Mesendoderm (in vitro differentiated cells): ENCODE results near the gene OSBPL5.
A peak's percentile ranks its signal among the peaks of the same experiment; 100 is the strongest.

ENCODE experiments used
- DNase-seq: peaks from one replicate; pipeline ENCODE4 v3.0.0; 2013
- H2AK5ac ChIP-seq: 2 replicates; pipeline ENCODE4 v1.6.1; 2013; ENCODE audit warnings: low read length, inconsistent platforms
- H2BK120ac ChIP-seq: 2 replicates; pipeline ENCODE4 v1.6.1; 2013; ENCODE audit warnings: low read depth, mild to moderate bottlenecking, low read length, moderate library complexity, mixed read lengths
- H2BK15ac ChIP-seq: replicated peaks from 2 replicates; pipeline ENCODE4 v1.6.1; 2013; ENCODE audit warnings: low read depth, mild to moderate bottlenecking, moderate library complexity
- H2BK5ac ChIP-seq: 2 replicates; pipeline ENCODE4 v1.6.1; 2013; ENCODE audit warnings: low read length, inconsistent platforms
- H3K18ac ChIP-seq: 2 replicates; pipeline ENCODE4 v1.6.1; 2013; ENCODE audit warnings: mild to moderate bottlenecking, low read length, mixed read lengths
- H3K23ac ChIP-seq: one replicate; pipeline ENCODE4 v1.6.1; 2013; ENCODE audit warnings: low read length
- H3K27ac ChIP-seq: 2 replicates; pipeline ENCODE4 v1.5.1; 2013; ENCODE audit warnings: low read depth, mild to moderate bottlenecking, inconsistent platforms, low read length, moderate library complexity
- H3K27me3 ChIP-seq: 2 replicates; pipeline ENCODE4 v1.6.1; 2013; ENCODE audit warnings: low read length, control low read depth, mild to moderate bottlenecking, inconsistent platforms; ENCODE audit not compliant: insufficient read depth, poor library complexity
- H3K36me3 ChIP-seq: 2 replicates; pipeline ENCODE4 v1.6.1; 2013; ENCODE audit warnings: low read length, inconsistent platforms; ENCODE audit not compliant: control insufficient read depth, insufficient read depth
- H3K4ac ChIP-seq: one replicate; pipeline ENCODE4 v1.6.1; 2013; ENCODE audit warnings: low read depth, mild to moderate bottlenecking, low read length, moderate library complexity
- H3K4me1 ChIP-seq: 2 replicates; pipeline ENCODE4 v1.6.1; 2013; ENCODE audit warnings: low read depth, low read length, inconsistent platforms; ENCODE audit not compliant: control insufficient read depth
- H3K4me2 ChIP-seq: 2 replicates; pipeline ENCODE4 v1.6.1; 2013; ENCODE audit warnings: low read length
- H3K4me3 ChIP-seq: 2 replicates; pipeline ENCODE4 v1.5.1; 2013; ENCODE audit warnings: mild to moderate bottlenecking, low read length
- H3K56ac ChIP-seq: one replicate; pipeline ENCODE4 v1.6.1; 2013; ENCODE audit warnings: low read length
- H3K79me1 ChIP-seq: 2 replicates; pipeline ENCODE4 v1.6.1; 2013; ENCODE audit warnings: low read length, inconsistent platforms
- H3K79me2 ChIP-seq: 2 replicates; pipeline ENCODE4 v1.6.1; 2013; ENCODE audit warnings: mild to moderate bottlenecking, low read length; ENCODE audit not compliant: control insufficient read depth, insufficient read depth
- H3K9ac ChIP-seq: 2 replicates; pipeline ENCODE4 v1.6.1; 2013; ENCODE audit warnings: low read length, inconsistent platforms
- H4K5ac ChIP-seq: one replicate; pipeline ENCODE4 v1.6.1; 2013; ENCODE audit warnings: low read length
- H4K8ac ChIP-seq: one replicate; pipeline ENCODE4 v1.6.1; 2013; ENCODE audit warnings: low read depth, mild to moderate bottlenecking, control low read depth, low read length, moderate library complexity
- WGBS: extraction: QIAGEN DNeasy Blood & Tissue Kit; methylation state at CpG from one replicate; pipeline ENCODE4 v1.1.7; 2013; ENCODE audit warnings: low lambda C conversion rate, missing lambda C conversion rate; ENCODE audit not compliant: insufficient coverage; ENCODE audit errors: extremely low coverage; 5-methylcytosine and 5-hydroxymethylcytosine counted together

Gene OSBPL5

GRCh38 chr11:3152471-3153110, 12.5 kb downstream of the OSBPL5 start:
- Histone ChIP-seq H3K18ac (no peak overlapping the region), H3K4me2 (no peak overlapping the region), H3K4me1 (peaks cover 4% of the 10 kb centered on the region), H3K9ac (no peak overlapping the region), H4K8ac (no peak overlapping the region), H3K23ac (no peak overlapping the region), H2BK15ac (no peak overlapping the region), H3K27ac (no peak overlapping the region), H3K4me3 (no peak overlapping the region), H2BK120ac (no peak overlapping the region), H2BK5ac (no peak overlapping the region), H2AK5ac (no peak overlapping the region), H3K4ac (no peak overlapping the region), H3K27me3 (no peaks in the 10 kb centered on the region), H3K79me2 (no peaks in the 10 kb centered on the region), H3K56ac (no peak overlapping the region), H3K79me1 (peaks cover 2% of the 10 kb centered on the region), H3K36me3 (no peaks in the 10 kb centered on the region), H4K5ac (no peak overlapping the region)
- no CpG with 5 or more reads among the region's 29 CpGs for WGBS
- no peak for DNase-seq

GRCh38 chr11:3150726-3151125, 14.4 kb downstream of the OSBPL5 start:
- H2BK5ac ChIP-seq: no peak overlapping the region

GRCh38 chr11:3149852-3150188, 15.3 kb downstream of the OSBPL5 start:
- no peaks in the 10 kb centered on the region for H3K36me3 ChIP-seq
- no peak overlapping the region for H2AK5ac ChIP-seq
- no peak overlapping the region for H3K4me2 ChIP-seq
- no peak overlapping the region for H4K8ac ChIP-seq
- H3K79me2 ChIP-seq: no peaks in the 10 kb centered on the region
- DNase-seq: no peak
- H3K27ac ChIP-seq: no peak overlapping the region
- H3K23ac ChIP-seq: no peak overlapping the region
- no peak overlapping the region for H3K4me3 ChIP-seq
- no peaks in the 10 kb centered on the region for H3K27me3 ChIP-seq
- peaks cover 4% of the 10 kb centered on the region for H3K4me1 ChIP-seq
- no peak overlapping the region for H2BK120ac ChIP-seq
- H3K18ac ChIP-seq: no peak overlapping the region
- no CpG with 5 or more reads among the region's 4 CpGs for WGBS
- peaks cover 2% of the 10 kb centered on the region for H3K79me1 ChIP-seq
- no peak overlapping the region for H4K5ac ChIP-seq
- no peak overlapping the region for H3K9ac ChIP-seq
- H3K4ac ChIP-seq: no peak overlapping the region
- H3K56ac ChIP-seq: no peak overlapping the region
- H2BK5ac ChIP-seq: no peak overlapping the region
- H2BK15ac ChIP-seq: no peak overlapping the region

More at GRCh38 chr11:3150726-3151125, 14.4 kb downstream of the OSBPL5 start:
- Histone ChIP-seq H2BK120ac (no peak overlapping the region), H3K18ac (no peak overlapping the region), H3K9ac (no peak overlapping the region), H2AK5ac (no peak overlapping the region), H3K4me1 (peaks cover 4% of the 10 kb centered on the region), H4K8ac (no peak overlapping the region), H3K27ac (no peak overlapping the region), H3K4ac (no peak overlapping the region), H3K79me1 (peaks cover 2% of the 10 kb centered on the region), H3K4me2 (no peak overlapping the region), H3K36me3 (no peaks in the 10 kb centered on the region), H3K4me3 (no peak overlapping the region), H2BK15ac (no peak overlapping the region), H3K56ac (no peak overlapping the region), H3K27me3 (no peaks in the 10 kb centered on the region), H4K5ac (no peak overlapping the region), H3K79me2 (no peaks in the 10 kb centered on the region), H3K23ac (no peak overlapping the region)
- WGBS: no CpG with 5 or more reads among the region's 14 CpGs
- no peak for DNase-seq

GRCh38 chr11:3148990-3149851, 15.9 kb downstream of the OSBPL5 start:
- Histone ChIP-seq H3K9ac (no peak overlapping the region), H3K27ac (no peak overlapping the region), H2BK15ac (no peak overlapping the region), H3K4me2 (no peak overlapping the region), H3K4me3 (no peak overlapping the region), H3K27me3 (no peaks in the 10 kb centered on the region), H3K4me1 (peaks cover 4% of the 10 kb centered on the region), H4K8ac (no peak overlapping the region), H3K36me3 (no peaks in the 10 kb centered on the region), H3K79me1 (peaks cover 2% of the 10 kb centered on the region), H4K5ac (no peak overlapping the region), H3K79me2 (no peaks in the 10 kb centered on the region), H3K4ac (no peak overlapping the region), H3K56ac (no peak overlapping the region), H2AK5ac (no peak overlapping the region), H3K18ac (no peak overlapping the region), H2BK5ac (no peak overlapping the region), H3K23ac (no peak overlapping the region), H2BK120ac (no peak overlapping the region)
- no CpG with 5 or more reads among the region's 24 CpGs for WGBS
- DNase-seq: peak; percentile 71

- H2BK15ac ChIP-seq: no peak overlapping the region
- H2AK5ac ChIP-seq: no peak overlapping the region
- peaks cover 2% of the 10 kb centered on the region for H3K79me1 ChIP-seq
- no peaks in the 10 kb centered on the region for H3K79me2 ChIP-seq
- no peaks in the 10 kb centered on the region for H3K36me3 ChIP-seq
- H3K9ac ChIP-seq: no peak overlapping the region
- H4K8ac ChIP-seq: no peak overlapping the region
- peaks cover 4% of the 10 kb centered on the region for H3K4me1 ChIP-seq
- no peak overlapping the region for H3K4me2 ChIP-seq
- H3K56ac ChIP-seq: no peak overlapping the region
- H3K27ac ChIP-seq: no peak overlapping the region
- H4K5ac ChIP-seq: no peak overlapping the region
- no peak overlapping the region for H3K23ac ChIP-seq
- no CpG with 5 or more reads among the region's 19 CpGs for WGBS
- H3K18ac ChIP-seq: no peak overlapping the region
- H3K27me3 ChIP-seq: no peaks in the 10 kb centered on the region
- no peak overlapping the region for H3K4me3 ChIP-seq
- H3K4ac ChIP-seq: no peak overlapping the region
- no peak overlapping the region for H2BK120ac ChIP-seq
- H2BK5ac ChIP-seq: no peak overlapping the region
- DNase-seq: peak; percentile 91
These were observed 16.7 kb downstream of the OSBPL5 start for GRCh38 chr11:3148255-3148989.
